HCT116 (cell line): Measurements from ENCODE around the gene ST3GAL5. TPM values are rescaled to one million over a fixed set of nuclear protein-coding genes. Genes with fewer than 3 reads are reported as not detected.

Source experiments
- ATAC-seq: fragments of 200-7000 bp; cut with Tn5 transposase; 2 replicates; pipeline ENCODE4 v1.9.1; 2020; ENCODE audit warnings: mild to moderate bottlenecking, moderate library complexity
- BruUV-seq: library from RNA; stranded (reverse); fragments of 400-500 nt; replicated peaks from 2 replicates; lab custom pipeline; 2021; lab: Mats Ljungman, UMichigan
- CTCF ChIA-PET: fragments of 300-600 bp; sonication (Branson Sonifier 250); formaldehyde crosslinking; loops from one replicate; lab custom pipeline; 2021; ENCODE audit warnings: antibody characterized with exemption; lab: Charles Lee
- POLR2A ChIA-PET: fragments of 300-600, 350-600 bp; sonication (Branson Sonifier 250); formaldehyde crosslinking; loops from one replicate; lab custom pipeline; 2021; ENCODE audit warnings: antibody characterized with exemption; lab: Charles Lee
- RAD21 ChIA-PET, 2 experiments: fragments of 300-600 bp; sonication (Branson Sonifier 250); formaldehyde crosslinking; loops; one replicate each; lab custom pipeline; 2023; ENCODE audit warnings: low total read pairs in 2 of 2; ENCODE audit not compliant: uncharacterized antibody in 2 of 2, unreplicated experiment in 2 of 2, low non-redundant PET in 1 of 2; lab: Charles Lee
- DNase-seq: peaks from one replicate; pipeline ENCODE4 v3.0.0-alpha.2; 2010; ENCODE audit warnings: low read depth, low spot score
- H2AFZ ChIP-seq: fragments of 200-600 bp; shearing (Covaris generic), sonication (generic); 2 replicates; pipeline ENCODE4 v1.6.1; 2017; ENCODE audit warnings: low read depth, mixed run types, mixed read lengths, antibody characterized with exemption, low read length; ENCODE audit not compliant: poor library complexity, severe bottlenecking
- H3K27ac ChIP-seq: 2 replicates; pipeline ENCODE4 v1.5.1; 2012; ENCODE audit warnings: low read depth, low read length
- H3K27me3 ChIP-seq: fragments of 200-600 bp; sonication (generic); 2 replicates; pipeline ENCODE4 v1.6.1; 2016; ENCODE audit warnings: mixed run types, low read length, mixed read lengths; ENCODE audit not compliant: insufficient read depth
- H3K36me3 ChIP-seq, 2 experiments: fragments of 200-500 bp in 1 of 2; fragments of 200-600 bp in 1 of 2; sonication (Bioruptor generic) in 1 of 2; sonication (generic) in 1 of 2; 2 replicates each; pipeline versions ENCODE4 v1.5.1 to v1.6.1; 2014 to 2016; ENCODE audit warnings: low read length in 2 of 2, inconsistent platforms in 1 of 2, mixed read lengths in 1 of 2, mixed run types in 1 of 2; ENCODE audit not compliant: insufficient read depth in 2 of 2, control insufficient read depth in 1 of 2
- H3K4me1 ChIP-seq, 2 experiments: fragments of 200-600 bp in 1 of 2; sonication (generic) in 1 of 2; 2 replicates each; pipeline versions ENCODE4 v1.5.1 to v1.6.1; 2012 to 2017; ENCODE audit warnings: low read length in 2 of 2, inconsistent platforms in 1 of 2, mild to moderate bottlenecking in 1 of 2, mixed read lengths in 1 of 2, mixed run types in 1 of 2, moderate library complexity in 1 of 2; ENCODE audit not compliant: insufficient read depth in 2 of 2, control insufficient read depth in 1 of 2
- H3K4me2 ChIP-seq: fragments of 200-600 bp; sonication (generic); 2 replicates; pipeline ENCODE4 v1.6.1; 2017; ENCODE audit warnings: mixed run types, low read length, mixed read lengths
- H3K4me3 ChIP-seq, 2 experiments: fragments of 200-600 bp in 1 of 2; sonication (generic) in 1 of 2; replicated peaks in 1 of 2; 2 replicates each; pipeline ENCODE4 v1.5.1; 2011 to 2016; ENCODE audit warnings: low read length in 2 of 2, control low read depth in 1 of 2, low read depth in 1 of 2, mild to moderate bottlenecking in 1 of 2, mixed read lengths in 1 of 2, mixed run types in 1 of 2
- H3K79me2 ChIP-seq: fragments of 200-600 bp; sonication (generic); 2 replicates; pipeline ENCODE4 v1.6.1; 2017; ENCODE audit warnings: mild to moderate bottlenecking, mixed run types, low read length, moderate library complexity, mixed read lengths; ENCODE audit not compliant: insufficient read depth
- H3K9ac ChIP-seq: fragments of 200-600 bp; sonication (generic); 2 replicates; pipeline ENCODE4 v1.6.1; 2016; ENCODE audit warnings: low read length, mixed read lengths
- H3K9me2 ChIP-seq: fragments of 200-600 bp; sonication (generic), shearing (Covaris generic); 2 replicates; pipeline ENCODE4 v1.6.1; 2017; ENCODE audit warnings: mixed run types, mild to moderate bottlenecking, moderate library complexity; ENCODE audit not compliant: insufficient read depth
- H3K9me3 ChIP-seq, 2 experiments: fragments of 200-500 bp in 1 of 2; fragments of 200-600 bp in 1 of 2; sonication (Bioruptor generic) in 1 of 2; sonication (generic) in 1 of 2; 2 replicates each; pipeline ENCODE4 v1.6.1; 2014 to 2017; ENCODE audit warnings: low read length in 2 of 2, mixed read lengths in 2 of 2, inconsistent platforms in 1 of 2, low read depth in 1 of 2, mild to moderate bottlenecking in 1 of 2, mixed run types in 1 of 2, moderate library complexity in 1 of 2; ENCODE audit not compliant: control insufficient read depth in 1 of 2, insufficient read depth in 1 of 2
- H4K20me1 ChIP-seq: fragments of 200-600 bp; sonication (generic), shearing (Covaris generic); 2 replicates; pipeline ENCODE4 v1.6.1; 2017; ENCODE audit warnings: mixed run types, mild to moderate bottlenecking, moderate library complexity; ENCODE audit not compliant: insufficient read depth
- CEBPB ChIP-seq: IDR thresholded peaks from 2 replicates; pipeline ENCODE4 v1.6.1; 2012; ENCODE audit warnings: low read depth
- CTCF ChIP-seq, 3 experiments: fragments of 200-600 bp in 1 of 3; sonication (generic) in 1 of 3; IDR thresholded peaks in 2 of 3; conservative IDR thresholded peaks in 1 of 3; 2 replicates each; pipeline ENCODE4 v1.5.1; 2012 to 2017; ENCODE audit warnings: low read depth in 2 of 3, low read length in 2 of 3, antibody characterized with exemption in 1 of 3, borderline replicate concordance in 1 of 3, control low read depth in 1 of 3, mild to moderate bottlenecking in 1 of 3, mixed read lengths in 1 of 3, mixed run types in 1 of 3, moderate library complexity in 1 of 3; ENCODE audit not compliant: insufficient read depth in 1 of 3
- EGR1 ChIP-seq: IDR thresholded peaks from 2 replicates; pipeline ENCODE4 v1.6.1; 2012; ENCODE audit warnings: low read depth
- EZH2 ChIP-seq: fragments of 200-600 bp; sonication (generic); IDR thresholded peaks from 2 replicates; pipeline ENCODE4 v1.6.1; 2017; ENCODE audit warnings: antibody characterized with exemption, mixed run types
- POLR2AphosphoS5 ChIP-seq: IDR thresholded peaks from 2 replicates; pipeline ENCODE4 v1.6.1; 2011; ENCODE audit warnings: mild to moderate bottlenecking, low read depth, low read length, moderate library complexity
- SP1 ChIP-seq: IDR thresholded peaks from 2 replicates; pipeline ENCODE4 v1.6.1; 2012; ENCODE audit warnings: low read depth
- TCF7L2 ChIP-seq: IDR thresholded peaks from 2 replicates; pipeline ENCODE4 v1.7.0; 2011; ENCODE audit warnings: borderline replicate concordance, inconsistent platforms; ENCODE audit not compliant: insufficient read depth, insufficient read length; ENCODE audit errors: extremely low read depth
- ZFX ChIP-seq: fragments of 450-650 bp; IDR thresholded peaks from 2 replicates; pipeline ENCODE4 v1.6.1; 2017
- ZNF274 ChIP-seq: fragments of 200-500 bp; sonication (Bioruptor generic); IDR thresholded peaks from 2 replicates; pipeline ENCODE4 v1.6.1; 2014; ENCODE audit warnings: mild to moderate bottlenecking, low read depth, low read length, inconsistent platforms
- intact Hi-C: fragments of 100-400 bp; cut with micrococcal nuclease; formaldehyde crosslinking; loops from 2 replicates; pipeline ENCODE4 v1.10.0; 2022
- total RNA-seq: library from RNA; stranded (reverse); gene quantifications from one replicate; pipeline ENCODE4 v1.2.1, GENCODE V29; 2021; ENCODE audit not compliant: unreplicated experiment
- TF ChIP-seq, protein P1 (sequence below): IDR thresholded peaks from 2 replicates; pipeline ENCODE4 v1.6.1; 2012; ENCODE audit warnings: low read depth
- TF ChIP-seq, protein P2 (sequence below): IDR thresholded peaks from 2 replicates; pipeline ENCODE4 v1.6.1; 2011; ENCODE audit warnings: mild to moderate bottlenecking, low read length, moderate library complexity; ENCODE audit not compliant: insufficient replicate concordance; ENCODE audit errors: extremely low read depth

ST3GAL5 gene
- total RNA-seq, 1 experiment from 2014 or later: 14.8 TPM

DNA sequence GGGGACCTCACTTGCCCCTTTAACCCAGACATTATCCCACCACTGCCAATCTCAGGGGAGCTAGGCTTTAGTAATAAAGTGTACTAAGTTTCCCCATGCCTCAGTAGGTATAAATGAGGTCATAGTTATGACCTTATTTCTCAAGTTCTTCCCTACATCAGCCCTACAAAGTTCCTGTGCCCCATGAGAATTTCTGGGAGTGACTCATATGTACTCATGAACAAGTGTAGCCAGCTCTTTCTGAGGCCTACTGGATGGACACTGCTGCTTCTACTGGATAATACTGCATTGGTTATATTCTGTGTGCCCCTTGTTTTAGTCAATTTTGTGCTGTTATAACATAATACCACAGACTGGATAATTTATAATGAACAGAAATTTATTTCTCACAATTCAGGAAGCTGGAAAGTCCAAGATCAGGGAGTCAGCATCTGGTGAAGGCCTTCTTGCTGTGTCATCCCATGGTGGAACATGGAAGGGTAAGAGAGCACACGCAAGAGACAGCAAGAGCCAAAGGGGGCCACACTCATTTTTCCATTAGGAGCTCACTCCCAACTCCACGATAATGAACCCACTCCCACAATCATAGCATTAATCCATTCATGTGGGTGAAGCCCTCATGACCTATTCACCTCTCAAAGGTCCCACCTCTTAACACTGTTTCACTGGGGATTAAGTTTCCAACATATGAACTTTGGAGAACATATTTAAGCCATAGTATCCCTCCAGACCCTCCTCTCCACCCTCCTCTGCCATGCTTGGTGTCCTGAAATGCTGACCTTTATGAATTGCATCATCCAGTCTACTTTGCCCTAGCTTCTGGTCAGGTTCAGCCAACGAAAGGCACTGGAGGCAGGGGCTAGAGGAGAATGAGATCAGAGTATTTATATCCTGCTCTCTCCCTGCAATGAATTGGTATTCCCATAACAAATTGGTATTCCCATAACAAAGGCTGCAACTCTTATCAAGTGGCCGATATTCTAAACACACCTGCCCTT is 25.4 kb upstream of the ST3GAL5 start:
- POLR2A ChIA-PET: no interaction called here
- RAD21 ChIA-PET: no interaction called here
- Histone ChIP-seq H3K4me3 (no peak overlapping the region), H3K4me2 (no peak overlapping the region), H2AFZ (no peak overlapping the region), H3K9ac (no peak overlapping the region), H3K9me2 (no peaks in the 10 kb centered on the region), H3K4me1 (peaks cover 0 to 8% of the 10 kb centered on the region in 2 experiments; a peak in 2 of 4 replicates), H3K36me3 (no peaks in the 10 kb centered on the region), H3K9me3 (no peaks in the 10 kb centered on the region), H3K79me2 (no peaks in the 10 kb centered on the region), H4K20me1 (no peaks in the 10 kb centered on the region), H3K27ac (no peak overlapping the region), H3K27me3 (no peaks in the 10 kb centered on the region)
- no TSS peak for BruUV-seq
- TF ChIP-seq CEBPB (no peak), CTCF (IDR thresholded peaks at IDR 0.05 in 2 of 3, conservative IDR thresholded peaks at IDR 0.05 in 1 of 3; ENCODE audit: borderline replicate concordance in 1 of 3, insufficient read depth in 1 of 3, low read depth in 2 of 3, low read length in 2 of 3) (no peak), ZNF274 (no peak), EZH2 (no peak), TCF7L2 (no peak), SP1 (no peak), ZFX (no peak), POLR2AphosphoS5 (no peak), EGR1 (no peak)
- TF ChIP-seq, protein P1, sequence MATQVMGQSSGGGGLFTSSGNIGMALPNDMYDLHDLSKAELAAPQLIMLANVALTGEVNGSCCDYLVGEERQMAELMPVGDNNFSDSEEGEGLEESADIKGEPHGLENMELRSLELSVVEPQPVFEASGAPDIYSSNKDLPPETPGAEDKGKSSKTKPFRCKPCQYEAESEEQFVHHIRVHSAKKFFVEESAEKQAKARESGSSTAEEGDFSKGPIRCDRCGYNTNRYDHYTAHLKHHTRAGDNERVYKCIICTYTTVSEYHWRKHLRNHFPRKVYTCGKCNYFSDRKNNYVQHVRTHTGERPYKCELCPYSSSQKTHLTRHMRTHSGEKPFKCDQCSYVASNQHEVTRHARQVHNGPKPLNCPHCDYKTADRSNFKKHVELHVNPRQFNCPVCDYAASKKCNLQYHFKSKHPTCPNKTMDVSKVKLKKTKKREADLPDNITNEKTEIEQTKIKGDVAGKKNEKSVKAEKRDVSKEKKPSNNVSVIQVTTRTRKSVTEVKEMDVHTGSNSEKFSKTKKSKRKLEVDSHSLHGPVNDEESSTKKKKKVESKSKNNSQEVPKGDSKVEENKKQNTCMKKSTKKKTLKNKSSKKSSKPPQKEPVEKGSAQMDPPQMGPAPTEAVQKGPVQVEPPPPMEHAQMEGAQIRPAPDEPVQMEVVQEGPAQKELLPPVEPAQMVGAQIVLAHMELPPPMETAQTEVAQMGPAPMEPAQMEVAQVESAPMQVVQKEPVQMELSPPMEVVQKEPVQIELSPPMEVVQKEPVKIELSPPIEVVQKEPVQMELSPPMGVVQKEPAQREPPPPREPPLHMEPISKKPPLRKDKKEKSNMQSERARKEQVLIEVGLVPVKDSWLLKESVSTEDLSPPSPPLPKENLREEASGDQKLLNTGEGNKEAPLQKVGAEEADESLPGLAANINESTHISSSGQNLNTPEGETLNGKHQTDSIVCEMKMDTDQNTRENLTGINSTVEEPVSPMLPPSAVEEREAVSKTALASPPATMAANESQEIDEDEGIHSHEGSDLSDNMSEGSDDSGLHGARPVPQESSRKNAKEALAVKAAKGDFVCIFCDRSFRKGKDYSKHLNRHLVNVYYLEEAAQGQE: no peak
- TF ChIP-seq, protein P2, sequence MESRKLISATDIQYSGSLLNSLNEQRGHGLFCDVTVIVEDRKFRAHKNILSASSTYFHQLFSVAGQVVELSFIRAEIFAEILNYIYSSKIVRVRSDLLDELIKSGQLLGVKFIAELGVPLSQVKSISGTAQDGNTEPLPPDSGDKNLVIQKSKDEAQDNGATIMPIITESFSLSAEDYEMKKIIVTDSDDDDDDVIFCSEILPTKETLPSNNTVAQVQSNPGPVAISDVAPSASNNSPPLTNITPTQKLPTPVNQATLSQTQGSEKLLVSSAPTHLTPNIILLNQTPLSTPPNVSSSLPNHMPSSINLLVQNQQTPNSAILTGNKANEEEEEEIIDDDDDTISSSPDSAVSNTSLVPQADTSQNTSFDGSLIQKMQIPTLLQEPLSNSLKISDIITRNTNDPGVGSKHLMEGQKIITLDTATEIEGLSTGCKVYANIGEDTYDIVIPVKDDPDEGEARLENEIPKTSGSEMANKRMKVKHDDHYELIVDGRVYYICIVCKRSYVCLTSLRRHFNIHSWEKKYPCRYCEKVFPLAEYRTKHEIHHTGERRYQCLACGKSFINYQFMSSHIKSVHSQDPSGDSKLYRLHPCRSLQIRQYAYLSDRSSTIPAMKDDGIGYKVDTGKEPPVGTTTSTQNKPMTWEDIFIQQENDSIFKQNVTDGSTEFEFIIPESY: no peak
- intact Hi-C loops: no loop called here
- CTCF ChIA-PET: no interaction called here
- no peak for DNase-seq
- ATAC-seq: no peak
